Superior temporal gyrus (tissue), 1 donor: ENCODE data around the gene AP2M1.
"Not testable (repeated sequence)": the region's sequence is repeated elsewhere in the genome, so short reads cannot be mapped to it uniquely, and the experiment has no call there.

ENCODE experiments used
- DNase-seq: peaks from one replicate; pipeline ENCODE4 v3.0.0-alpha.2; 2016; ENCODE audit errors: extremely low spot score

Gene AP2M1

GRCh38 chr3:184174646-184175492 is at the start of gene AP2M1:
TSS of gene AP2M1 (plus strand) at chr3:184174855. CDS start at chr3:184176994, 2,139 bp downstream.
- peak; percentile 99 for DNase-seq

DNA sequence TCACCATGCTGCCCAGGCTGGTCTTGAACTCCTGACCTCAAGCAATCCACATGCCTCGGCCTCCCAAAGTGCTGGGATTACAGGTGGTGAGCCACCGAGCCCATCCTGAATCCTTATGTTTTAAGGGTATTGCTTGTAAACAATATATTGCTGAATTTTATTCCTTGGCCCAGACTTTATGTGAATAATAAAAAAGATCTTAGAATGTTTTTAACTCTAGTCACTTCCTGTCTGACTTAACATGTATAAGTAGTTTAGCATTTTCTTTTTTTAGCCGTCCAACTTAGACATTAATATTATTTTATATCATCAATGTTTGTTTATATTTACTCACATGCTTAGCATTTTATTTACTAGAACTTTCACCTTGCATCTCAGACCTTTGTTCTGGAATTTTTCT is 48.6 kb upstream of the AP2M1 start:
- no peak for DNase-seq

DNA sequence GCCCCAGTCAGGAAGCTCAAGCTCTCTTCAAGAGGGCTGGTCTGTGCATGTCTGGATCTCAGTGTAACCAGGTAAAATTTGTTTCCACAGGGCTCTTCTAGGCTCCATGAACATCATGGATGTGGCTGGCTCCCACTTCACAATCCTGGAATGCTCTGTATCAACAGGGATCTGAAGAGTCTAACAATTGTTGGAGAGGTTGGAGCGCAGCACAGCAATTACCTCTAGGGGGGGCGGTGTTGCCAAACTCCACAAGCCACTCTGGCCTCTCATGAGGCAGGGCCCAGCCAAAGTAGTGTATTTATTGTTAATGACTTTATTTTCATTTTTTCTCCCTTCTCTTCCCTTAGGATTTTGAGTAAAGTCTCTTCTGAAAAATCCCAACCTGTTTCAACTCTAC is 45.6 kb upstream of the AP2M1 start:
- no peak for DNase-seq

DNA sequence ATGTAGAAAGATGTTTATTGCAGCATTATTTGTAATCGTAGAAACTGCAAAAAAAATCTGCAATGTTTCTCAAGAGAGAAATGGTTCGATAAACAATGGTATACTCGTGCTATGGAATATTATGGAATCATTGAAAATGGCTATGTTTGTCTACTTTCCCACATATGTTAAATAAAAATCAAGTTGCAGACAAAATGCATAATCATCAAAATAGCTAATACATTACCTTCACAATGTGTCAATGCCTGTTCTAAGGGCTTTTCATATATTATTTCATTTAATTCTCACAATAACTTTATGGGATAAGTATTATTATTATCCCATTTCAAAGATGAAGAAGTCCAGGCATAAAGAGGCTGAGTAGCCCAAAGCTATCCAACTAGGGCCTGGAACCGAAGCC is 41.7 kb upstream of the AP2M1 start:
- no peak for DNase-seq

DNA sequence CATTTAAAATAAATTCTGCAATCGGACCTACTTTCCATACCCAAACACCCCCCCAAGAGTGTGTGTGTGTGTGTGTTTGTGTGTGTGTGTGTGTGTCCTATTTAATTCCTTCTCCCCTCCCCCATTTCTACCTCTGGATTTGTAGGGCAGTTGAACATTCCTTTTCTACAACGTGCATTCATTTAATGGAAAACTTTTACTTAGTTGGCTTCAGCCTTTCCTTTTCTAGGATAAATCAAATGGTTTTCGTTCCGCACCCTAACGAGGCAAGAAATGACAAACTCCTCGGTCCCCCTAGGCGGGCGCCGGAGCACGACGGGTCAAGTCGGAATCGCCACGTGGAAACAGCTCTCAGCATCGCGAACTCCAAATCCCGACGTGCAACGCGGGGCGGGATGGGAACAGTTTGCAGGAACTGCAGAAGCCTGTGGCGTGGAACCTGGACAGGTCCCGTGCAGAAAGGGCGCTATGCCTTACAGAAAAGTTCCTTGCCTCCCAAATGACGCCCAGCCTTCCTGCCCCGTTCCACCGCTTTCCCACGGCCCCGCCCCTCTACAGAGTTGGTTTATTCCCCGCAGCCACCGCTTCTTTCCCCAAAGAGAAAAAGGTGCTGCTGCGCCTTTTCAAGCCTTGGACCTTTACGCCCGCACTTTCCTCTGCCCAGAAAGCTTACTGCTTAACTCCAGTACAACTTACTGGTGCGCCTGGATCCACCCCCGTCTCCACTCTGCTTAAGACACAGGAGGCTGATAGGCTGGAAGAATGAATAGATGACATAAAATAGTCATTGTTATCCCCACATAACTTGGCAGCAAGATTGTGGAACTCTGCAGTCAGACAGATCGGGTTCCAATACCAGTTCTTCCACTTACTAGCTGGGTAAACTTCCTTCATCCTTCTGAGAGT is 40.6 kb upstream of the AP2M1 start:
- peak; percentile 90 for DNase-seq

- DNase-seq = no peak
Measured at GRCh38 chr3:184134746-184135148, 39.9 kb upstream of the AP2M1 start.

DNA sequence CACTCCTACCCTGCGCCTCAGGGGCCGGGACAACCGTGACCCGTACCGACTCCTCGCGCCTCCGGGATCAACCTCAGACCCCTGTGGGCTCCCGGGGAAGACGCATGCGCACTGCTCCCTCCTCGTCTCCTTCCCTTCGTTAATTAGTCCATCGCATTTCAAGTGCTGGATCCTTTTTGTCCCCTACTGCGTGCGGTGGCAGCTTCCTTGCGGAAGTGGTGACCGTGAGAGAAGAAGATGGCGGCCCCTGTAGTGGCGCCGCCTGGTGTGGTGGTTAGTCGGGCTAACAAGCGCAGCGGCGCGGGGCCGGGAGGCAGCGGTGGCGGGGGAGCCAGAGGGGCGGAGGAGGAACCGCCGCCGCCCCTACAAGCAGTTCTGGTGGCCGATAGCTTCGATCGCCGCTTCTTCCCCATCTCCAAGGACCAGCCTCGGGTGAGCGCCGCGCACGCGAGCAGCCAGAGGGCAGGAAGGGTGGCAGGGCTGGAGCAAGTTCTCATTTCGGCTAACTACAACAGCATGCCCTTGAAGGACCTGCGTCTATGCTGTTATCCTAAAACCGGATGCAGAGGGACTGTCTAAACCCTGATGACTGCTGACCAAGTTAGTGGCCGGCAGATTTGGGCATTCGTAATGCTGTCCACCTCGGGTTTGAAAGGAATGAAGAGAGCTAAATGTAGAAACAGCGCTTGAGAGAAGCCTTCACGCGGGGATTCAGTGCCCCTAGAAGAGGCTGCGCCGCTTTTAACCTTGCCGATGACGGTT is 39.3 kb upstream of the AP2M1 start, which contains the start of gene EIF2B5:
TSS of gene EIF2B5 (plus strand) at position 210 of the 762 bp plus-strand sequence. CDS start at position 238, 28 bp downstream.
- peak; percentile 97 for DNase-seq

GRCh38 chr3:184135911-184136260 is 38.8 kb upstream of the AP2M1 start:
- no peak for DNase-seq

- no peak for DNase-seq
Measured at GRCh38 chr3:184140436-184140835, 34.2 kb upstream of the AP2M1 start.

DNA sequence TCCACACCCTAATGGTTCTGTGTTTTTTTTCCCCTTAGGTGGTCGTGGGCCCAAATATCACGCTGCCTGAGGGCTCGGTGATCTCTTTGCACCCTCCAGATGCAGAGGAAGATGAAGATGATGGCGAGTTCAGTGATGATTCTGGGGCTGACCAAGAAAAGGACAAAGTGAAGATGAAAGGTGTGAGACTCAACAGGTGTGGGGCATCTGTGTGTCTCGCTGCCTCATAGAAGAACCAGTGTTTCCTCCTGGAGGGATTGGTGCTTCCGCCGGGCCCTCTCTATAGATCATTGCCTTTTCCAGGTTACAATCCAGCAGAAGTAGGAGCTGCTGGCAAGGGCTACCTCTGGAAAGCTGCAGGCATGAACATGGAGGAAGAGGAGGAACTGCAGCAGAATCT is 32.5 kb upstream of the AP2M1 start:
- DNase-seq = no peak

DNA sequence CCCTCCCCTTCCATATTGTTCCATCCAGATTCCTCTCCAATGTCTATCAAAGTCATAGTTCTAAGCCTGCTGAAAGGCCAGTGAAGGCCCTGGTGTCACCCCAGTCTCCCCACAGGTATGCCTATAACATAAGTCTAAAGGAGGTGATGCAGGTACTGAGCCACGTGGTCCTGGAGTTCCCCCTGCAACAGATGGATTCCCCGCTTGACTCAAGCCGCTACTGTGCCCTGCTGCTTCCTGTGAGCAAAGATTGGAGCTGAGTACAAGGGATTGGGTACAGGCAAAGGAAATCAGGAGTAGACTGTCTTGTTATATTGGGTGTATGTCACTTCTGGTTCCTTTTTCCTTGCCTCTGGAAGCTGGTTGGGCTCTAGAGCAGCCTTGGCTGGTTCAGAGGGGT is 31.3 kb upstream of the AP2M1 start:
- no peak for DNase-seq

GRCh38 chr3:184144505-184144904 is 30.1 kb upstream of the AP2M1 start:
- no peak for DNase-seq

- DNase-seq = peak; percentile 21
Measured at GRCh38 chr3:184145111-184145524, 29.5 kb upstream of the AP2M1 start.

- no peak for DNase-seq
Measured at GRCh38 chr3:184145751-184146270, 28.8 kb upstream of the AP2M1 start.

DNA sequence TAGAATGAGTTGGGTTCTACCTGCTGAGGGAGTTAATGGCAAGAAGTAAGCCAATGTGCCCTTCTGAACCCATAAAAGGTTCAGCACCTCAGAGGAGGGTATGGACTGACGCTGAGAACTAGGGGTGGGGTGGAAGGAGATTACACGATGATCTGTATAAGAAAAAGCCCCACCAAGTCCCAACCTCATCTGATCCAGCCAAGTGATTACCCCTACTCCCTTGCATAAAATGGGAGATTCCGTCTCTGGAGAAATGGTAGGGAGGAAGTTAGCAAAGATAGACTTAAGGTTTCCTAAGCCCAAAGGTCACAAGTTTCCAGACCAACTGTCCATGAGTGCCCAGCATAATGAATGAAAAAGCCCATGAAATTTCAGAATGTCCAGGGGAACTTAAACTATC is 26.6 kb upstream of the AP2M1 start:
- DNase-seq = no peak

- no peak for DNase-seq
Measured at GRCh38 chr3:184149123-184149522, 25.5 kb upstream of the AP2M1 start.

GRCh38 chr3:184149770-184150169 is 24.9 kb upstream of the AP2M1 start:
- DNase-seq = not testable (repeated sequence)

DNA sequence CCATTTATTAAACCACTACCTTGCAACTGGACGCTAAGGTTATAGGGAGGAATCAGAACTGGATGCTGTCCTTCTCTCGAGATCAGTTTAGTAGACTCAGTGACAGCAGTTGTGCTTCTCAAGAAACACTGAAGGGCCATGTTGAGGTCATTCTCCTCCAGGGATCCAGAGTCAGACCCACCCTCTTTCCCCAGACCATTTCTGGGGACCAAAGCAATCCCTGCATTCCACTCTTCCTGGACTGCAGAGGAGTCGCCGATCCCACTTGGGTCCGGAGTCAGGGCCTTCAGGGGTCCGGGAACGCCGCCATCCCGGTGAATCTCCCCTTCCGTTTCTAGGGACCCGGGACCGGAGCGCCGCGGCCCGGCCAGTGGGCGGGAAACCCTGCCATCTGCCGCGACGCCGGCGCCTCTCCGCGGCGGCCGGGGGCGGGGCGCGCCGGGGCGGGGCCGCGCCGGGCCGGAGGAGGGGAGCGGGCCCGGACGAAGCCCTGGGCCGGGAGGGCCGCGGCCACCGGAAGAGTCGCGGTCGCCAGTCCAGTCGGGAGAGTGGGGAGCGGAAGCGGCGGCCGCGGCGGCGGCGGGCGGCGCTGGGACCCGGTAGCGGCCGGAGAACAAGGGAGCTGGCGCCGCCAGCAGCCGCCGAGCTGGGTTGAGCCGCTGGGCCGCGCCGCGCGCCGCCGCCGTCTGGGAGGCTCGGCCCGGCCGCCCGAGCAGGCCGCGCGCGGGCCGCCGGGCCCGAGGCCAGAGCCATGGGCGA is 19.6 kb upstream of the AP2M1 start, which contains the start of gene DVL3:
TSS of gene DVL3 (plus strand) at position 493 of the 759 bp plus-strand sequence. CDS start at position 752, 259 bp downstream.
- peak; percentile 54 for DNase-seq

DNA sequence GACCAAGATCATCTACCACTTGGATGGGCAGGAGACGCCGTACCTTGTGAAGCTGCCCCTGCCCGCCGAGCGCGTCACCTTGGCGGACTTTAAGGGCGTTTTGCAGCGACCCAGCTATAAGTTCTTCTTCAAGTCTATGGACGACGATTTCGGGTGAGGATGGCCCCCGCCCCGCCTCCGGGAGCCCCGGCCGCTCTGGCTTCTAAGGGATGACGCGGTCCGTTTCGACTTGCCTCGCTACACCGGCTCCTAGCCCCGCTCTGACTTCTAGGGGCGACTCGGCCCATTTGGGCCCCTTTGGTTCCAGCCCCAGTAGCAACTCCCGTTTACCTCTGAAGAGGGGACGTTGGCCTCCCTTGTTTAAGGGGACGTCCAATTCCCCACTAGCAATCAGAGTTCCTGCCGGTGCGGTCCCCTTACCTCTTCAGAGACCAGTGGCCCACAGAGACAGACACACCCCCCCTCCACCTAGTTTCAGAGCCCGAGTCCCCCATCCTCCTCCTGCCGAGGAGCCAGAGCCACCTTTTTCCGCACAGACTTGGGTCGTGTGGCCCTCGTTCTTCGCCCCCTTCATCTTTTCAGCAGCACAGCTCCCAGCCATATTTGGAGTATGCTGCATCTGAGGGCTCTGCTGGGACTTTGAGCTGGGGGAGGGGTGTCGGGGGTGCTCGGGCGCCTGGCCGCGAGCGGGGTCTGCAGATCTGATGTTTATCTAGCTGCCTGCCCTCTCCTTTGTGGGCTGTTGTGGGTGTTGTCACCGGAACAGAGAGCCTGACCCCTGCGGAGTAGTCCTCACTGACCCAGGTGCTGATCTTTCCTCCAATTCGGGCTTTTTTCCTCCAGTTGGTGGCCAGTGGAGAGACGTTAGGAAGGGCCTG is 18.8 kb upstream of the AP2M1 start:
- DNase-seq = peak; percentile 17

DNA sequence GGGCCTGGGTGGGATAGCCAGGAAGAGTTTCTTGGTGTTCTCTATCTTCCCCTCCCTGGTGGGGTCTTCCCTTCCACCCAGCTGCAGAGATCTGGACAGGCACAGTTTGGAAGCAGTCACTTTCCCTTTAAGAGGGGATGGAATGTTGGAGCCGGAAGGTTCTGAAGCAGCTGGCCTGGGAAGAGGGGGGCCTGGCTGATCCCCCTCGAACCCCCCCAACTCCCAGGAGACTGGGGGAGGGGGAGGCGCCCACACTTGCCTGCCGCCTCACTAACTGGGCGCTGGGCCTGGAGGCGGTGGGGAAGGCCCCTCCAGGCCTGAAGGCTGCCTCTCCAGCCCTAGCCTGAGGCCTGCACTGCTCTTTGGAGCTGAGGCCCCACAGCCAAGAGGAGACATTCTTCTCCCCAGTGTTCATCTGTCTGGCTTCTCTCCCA is 18.1 kb upstream of the AP2M1 start:
- DNase-seq = peak; percentile 49
